Measurements from ENCODE around the gene ATAD3B.
"Not testable (repeated sequence)": the region's sequence is repeated elsewhere in the genome, so short reads cannot be mapped to it uniquely, and the experiment has no call there.

Gene ATAD3B

GRCh38 chr1:1433804-1434130, 37.8 kb upstream of the ATAD3B start:
- DNase-seq (ENCODE audit: low read depth) = no peak

GRCh38 chr1:1434131-1434823, 37.3 kb upstream of the ATAD3B start:
- DNase-seq (ENCODE audit: low read depth) = no peak

DNA sequence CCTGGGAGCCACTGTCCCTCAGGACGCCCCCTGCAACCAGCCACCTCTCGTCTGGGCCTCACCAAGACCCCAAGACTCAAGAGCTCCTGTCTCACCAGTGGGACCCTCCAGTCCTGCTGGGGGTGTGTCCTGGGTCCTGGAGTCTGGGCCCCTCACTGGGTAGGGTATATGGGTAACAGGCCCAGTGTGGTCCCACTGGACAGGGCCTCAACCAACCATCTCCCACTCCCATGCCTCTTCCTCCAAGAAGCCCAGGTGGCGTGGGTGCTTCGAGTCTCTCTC, 36.8 kb upstream of the ATAD3B start:
- DNase-seq (ENCODE audit: low read depth) = no peak

DNA sequence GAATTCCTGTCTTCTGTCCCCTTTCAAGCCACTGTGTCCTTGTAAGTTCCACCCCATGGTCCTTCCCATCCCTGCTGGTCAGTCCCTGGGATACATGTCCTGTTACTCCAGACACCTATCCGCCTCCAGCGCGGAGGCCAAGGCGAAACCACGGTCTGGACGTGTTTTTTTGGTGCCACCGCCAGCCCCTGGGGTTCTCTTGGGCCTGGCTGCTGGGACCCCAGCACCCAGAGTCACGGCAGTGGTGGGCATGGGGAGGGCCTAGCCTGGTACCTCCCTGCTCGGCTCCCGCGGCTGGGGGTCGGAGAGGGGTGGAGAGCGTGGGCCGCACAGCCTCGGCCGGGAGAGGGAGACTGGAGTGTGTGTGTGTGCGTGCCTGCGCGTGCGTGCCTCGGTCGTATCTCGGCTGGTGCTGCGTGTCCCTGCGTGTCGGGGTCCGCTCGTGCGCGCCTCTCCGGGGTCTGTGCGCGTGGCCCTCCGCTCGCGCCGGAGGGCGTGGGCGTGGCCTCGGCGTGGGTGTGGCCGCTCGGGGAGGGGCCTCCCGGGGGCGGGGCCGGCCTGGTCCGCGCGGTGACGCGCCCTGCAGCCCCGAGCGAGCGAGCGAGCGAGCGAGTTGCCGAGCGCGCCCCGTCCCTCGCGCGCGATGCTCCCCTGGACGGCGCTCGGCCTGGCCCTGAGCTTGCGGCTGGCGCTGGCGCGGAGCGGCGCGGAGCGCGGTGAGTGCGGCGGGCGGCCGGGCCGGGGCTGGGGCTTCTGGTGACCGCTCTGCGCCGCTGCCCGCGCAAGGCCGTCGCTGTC, 36.3 kb upstream of the ATAD3B start, which contains the start of gene VWA1:
Gene VWA1 (plus strand): TSS at position 585 of the 798 bp plus-strand sequence. CDS start 59 bp downstream, at position 644.
- peak; percentile 40 for DNase-seq (ENCODE audit: low read depth)

GRCh38 chr1:1435911-1436629, 35.5 kb upstream of the ATAD3B start:
- no peak for DNase-seq (ENCODE audit: low read depth)

- no peak for DNase-seq (ENCODE audit: low read depth)
Measured at GRCh38 chr1:1436630-1437032, 34.9 kb upstream of the ATAD3B start.

GRCh38 chr1:1437033-1437903, 34.3 kb upstream of the ATAD3B start:
- DNase-seq (ENCODE audit: low read depth) = no peak

DNA sequence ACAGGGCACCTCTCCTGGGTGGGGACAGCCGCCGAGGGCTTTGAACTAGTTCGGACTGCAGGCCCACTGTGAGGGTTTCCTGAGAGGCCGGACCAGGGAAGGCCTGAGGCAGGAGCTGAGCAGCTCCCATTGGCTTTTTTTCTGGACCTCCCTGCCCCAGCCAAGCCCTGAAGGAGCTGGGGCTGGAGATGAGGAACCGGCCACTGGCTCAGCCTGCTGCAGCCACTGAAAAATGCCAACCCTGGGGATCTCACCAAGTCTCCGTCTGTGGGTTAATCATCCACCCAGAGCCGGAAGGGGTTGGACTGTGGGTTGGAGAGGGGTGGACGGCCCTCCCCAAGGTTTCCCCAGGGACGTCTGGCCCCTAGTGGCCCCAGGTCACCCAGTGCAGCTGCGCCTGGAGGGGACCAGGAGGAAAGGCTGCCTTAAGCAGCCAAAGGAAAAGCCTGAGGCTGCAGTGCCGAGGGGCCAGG, 33.6 kb upstream of the ATAD3B start:
- no peak for DNase-seq (ENCODE audit: low read depth)

- no peak for DNase-seq (ENCODE audit: low read depth)
Measured at GRCh38 chr1:1438531-1439381, 32.8 kb upstream of the ATAD3B start.

- no peak for DNase-seq (ENCODE audit: low read depth)
Measured at GRCh38 chr1:1439546-1440261, 31.9 kb upstream of the ATAD3B start.

- DNase-seq (ENCODE audit: low read depth) = no peak
Measured at GRCh38 chr1:1440262-1441001, 31.1 kb upstream of the ATAD3B start.

DNA sequence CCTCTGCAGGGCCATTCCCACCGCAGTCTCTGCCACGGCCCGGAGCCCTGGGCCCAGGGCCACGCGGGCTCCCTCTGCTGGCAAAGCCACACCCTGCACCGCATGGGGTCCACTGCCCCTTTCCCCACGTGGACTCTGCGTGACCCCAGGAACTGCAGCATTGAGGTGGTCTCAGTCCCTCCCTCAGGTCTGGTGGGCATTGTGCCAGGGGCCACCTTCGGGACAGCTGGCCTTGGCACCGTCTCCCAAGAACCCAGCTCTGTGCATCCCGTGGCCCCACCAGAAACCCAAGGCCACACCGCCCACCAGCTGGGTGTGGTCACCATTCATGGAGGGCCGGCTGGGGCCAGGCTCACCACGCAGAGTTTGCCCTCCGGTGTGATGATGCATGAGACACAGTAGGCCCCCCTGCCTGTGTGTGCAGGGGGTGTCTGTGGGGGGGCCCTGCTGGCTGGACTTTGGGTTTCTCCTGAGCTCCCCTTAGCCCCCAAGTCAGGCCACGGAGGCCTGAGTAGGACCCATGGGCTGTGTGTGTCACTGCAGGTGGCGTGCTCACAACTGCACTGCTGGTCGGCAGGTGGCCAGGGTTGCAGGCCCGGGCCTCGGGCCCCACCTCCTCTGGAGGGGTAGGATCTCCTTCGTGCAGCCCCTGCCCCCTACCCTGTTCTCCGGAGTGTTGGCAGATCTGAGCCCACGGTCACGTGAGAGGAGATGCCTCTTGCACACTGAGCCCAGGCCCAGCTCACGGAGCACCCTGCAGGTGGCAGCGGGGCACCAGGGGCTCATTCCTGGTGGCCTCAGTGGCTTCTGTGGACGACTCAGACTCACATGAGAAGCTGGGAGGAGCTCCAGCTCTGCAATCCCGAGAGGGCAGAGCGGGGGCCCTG, 30.3 kb upstream of the ATAD3B start:
- peak; percentile 39 for DNase-seq (ENCODE audit: low read depth)

DNA sequence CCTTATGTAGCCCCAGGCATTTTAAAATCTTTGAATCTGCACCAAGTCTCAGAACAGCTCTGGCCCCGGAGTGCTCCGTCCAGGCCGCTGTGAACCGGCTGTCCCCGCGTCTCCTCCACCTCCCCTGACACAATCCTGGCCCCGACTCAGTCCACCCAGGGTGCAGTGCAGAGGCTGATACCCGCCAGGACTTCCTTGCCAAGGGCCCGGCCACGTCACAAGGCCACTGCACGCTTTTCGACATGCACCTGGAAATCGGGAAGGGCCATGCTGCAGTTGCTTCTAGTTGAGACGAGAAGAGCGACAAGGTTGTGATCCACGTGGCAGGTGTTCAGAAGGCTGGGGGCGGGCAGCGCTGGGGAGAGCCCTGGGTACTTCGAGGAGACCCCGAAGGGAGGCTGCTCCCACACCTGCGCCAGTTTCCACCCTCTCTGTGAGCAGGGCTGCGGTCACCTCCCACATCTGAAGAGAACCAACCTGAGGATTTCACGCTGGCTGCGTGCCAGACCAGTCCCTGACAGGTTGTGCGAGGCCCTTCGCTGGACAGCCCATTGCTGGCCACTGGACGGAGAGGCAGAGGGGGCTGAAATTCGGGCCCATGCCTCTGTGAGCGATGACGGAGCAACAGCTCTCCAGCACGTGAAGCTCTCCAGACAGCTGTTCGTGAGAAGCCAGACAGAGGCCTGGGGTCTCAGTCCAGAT, 29.3 kb upstream of the ATAD3B start:
- DNase-seq (ENCODE audit: low read depth) = no peak

- DNase-seq (ENCODE audit: low read depth) = not testable (repeated sequence)
Measured at GRCh38 chr1:1446631-1447030, 24.9 kb upstream of the ATAD3B start.

GRCh38 chr1:1449099-1449739, 22.3 kb upstream of the ATAD3B start, which contains the start of gene ATAD3C:
Gene ATAD3C, plus strand, starts transcription at chr1:1449689. Its CDS starts 995 bp downstream, at chr1:1450684.
- DNase-seq (ENCODE audit: low read depth) = no peak

DNA sequence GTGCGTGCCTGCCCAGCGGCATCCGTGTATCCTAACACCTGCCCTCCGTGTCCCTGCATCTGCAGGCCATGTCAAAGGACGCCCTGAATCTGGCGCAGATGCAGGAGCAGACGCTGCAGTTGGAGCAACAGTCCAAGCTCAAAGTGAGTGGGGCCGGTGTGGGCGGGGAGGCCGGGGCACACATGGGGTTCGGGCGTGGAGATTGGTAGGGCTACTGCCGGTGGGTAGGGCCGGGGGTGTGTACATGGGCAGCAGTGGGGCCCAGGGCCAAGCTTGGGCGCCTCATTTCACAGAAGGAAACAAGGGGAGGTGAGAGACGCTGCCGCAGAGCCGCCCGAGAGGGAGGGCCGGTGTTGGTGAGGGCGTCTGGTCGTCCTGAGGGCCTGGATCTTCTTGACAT, 20.9 kb upstream of the ATAD3B start:
- DNase-seq (ENCODE audit: low read depth) = not testable (repeated sequence)

GRCh38 chr1:1451696-1452364, 19.7 kb upstream of the ATAD3B start:
- DNase-seq (ENCODE audit: low read depth) = no peak

All from activated T-helper 9 cell treated with anti-CD3 and anti-CD28 coated beads, Interleukin-2, amount 50 U/mL, for 16 hours (primary cell).